ENCODE measurements around the gene PLXDC2.

GRCh38 chr10:19911886-19912285 is 95.7 kb downstream of the PLXDC2 start:
- no peak for TF ChIP-seq CTCF (IDR thresholded peaks at IDR 0.05)
- TF ChIP-seq EZH2 (IDR thresholded peaks at IDR 0.05; ENCODE audit: borderline replicate concordance, insufficient read depth, low read depth, low read length, poor library complexity, severe bottlenecking): no peak

Data from B cell (primary cell).